ENCODE data around the gene DNAJC9.
"Not testable (repeated sequence)": the region's sequence is repeated elsewhere in the genome, so short reads cannot be mapped to it uniquely, and the experiment has no call there.

Gene DNAJC9, protein sequence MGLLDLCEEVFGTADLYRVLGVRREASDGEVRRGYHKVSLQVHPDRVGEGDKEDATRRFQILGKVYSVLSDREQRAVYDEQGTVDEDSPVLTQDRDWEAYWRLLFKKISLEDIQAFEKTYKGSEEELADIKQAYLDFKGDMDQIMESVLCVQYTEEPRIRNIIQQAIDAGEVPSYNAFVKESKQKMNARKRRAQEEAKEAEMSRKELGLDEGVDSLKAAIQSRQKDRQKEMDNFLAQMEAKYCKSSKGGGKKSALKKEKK

DNA sequence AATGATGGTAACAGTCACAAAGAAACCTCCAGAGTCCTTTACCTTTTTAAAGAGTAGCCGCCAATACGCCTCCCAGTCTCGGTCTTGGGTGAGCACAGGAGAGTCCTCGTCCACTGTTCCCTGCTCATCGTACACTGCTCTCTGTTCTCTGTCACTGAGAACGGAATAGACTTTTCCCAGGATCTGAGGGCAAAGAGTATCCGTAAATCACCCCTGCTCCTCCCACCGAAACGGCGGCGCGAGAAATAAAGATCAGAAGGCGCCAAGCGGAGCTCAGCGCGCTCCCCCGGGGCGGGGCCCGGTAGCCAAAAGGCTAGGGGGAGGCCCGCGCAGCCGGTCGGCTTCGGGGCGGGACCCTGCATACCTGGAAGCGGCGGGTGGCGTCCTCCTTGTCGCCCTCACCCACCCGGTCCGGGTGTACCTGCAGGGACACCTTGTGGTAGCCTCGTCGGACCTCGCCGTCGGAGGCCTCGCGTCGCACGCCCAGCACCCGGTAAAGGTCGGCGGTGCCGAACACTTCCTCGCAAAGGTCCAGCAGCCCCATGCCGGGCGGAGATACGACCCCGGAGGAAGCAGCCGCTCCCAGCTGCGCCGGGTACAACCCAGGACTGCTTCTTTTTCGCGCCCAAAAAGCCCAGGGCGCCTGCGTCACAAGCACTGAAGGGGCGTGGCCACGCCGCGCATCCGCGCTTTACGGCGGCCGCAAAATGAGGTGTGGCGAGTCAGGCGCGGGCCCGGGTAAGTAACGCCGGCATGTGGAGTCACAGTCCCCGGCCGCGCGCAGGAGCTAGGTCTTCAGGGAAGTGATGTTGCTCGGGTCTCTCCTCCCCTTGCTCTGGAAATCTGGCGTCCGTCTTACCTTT is at the start of gene DNAJC9:
Gene DNAJC9 (minus strand): TSS at position 610 of the 863 bp plus-strand sequence. CDS start 66 bp downstream, at position 544.
- peak; percentile 95 to 98 for DNase-seq

DNA sequence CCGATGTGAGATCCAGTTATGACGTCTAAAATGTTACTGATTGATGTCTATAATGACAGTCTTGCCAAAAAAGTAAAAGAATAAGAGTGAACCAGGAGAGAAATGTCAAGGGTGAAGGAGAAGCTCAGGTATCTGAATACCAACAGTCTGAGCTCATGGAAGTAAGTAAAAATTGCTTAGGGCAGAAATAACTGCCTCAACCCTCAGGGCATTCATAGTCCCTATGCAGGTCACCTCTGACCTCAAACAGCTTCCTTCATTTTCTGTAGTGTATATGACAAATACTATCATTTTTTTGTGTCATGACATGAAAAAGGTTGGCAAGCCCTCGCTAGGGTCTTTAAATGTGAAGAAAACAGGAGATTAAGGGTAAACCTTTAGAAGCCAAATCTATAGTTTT is 46.4 kb upstream of the DNAJC9 start:
- no peak for DNase-seq

DNA sequence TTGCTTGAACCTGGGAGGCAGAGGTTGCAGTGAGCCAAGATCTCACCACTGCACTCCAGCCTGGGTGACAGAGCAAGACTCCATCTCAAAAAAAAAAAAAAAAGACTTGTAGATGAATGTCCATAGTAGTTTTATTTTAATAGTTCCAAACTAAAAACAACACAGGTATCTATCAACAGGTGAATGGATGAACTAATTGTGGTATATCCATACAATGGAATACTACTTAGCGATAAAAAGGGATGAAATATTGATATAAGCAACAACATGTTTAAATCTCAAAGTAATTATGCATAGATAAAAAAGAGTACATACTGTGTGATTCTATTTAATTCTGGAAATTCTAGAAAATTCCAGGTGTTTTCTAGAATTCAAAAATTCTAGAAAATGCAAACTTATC is 42.9 kb upstream of the DNAJC9 start:
- DNase-seq = no peak

DNA sequence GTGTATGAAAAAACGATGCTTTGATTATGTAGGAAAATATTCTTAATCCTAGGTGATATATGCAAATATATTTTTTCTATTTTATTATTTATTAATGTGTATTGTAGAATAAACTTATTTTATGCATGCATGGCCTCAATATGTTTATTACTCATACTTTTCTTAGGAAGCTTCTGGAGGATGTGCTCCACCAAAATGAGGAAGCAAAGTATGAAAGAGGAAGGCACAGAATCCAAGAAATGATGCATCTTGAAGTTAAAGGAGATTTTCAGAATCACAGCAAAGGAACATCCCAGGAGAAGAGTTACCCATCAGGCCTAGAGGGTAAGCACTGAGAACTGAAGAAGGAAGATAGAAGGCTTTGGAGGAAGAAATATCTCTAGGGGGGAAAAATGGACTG is 40.4 kb upstream of the DNAJC9 start:
- DNase-seq = peak in 1 of 2 donors; percentile 1

DNA sequence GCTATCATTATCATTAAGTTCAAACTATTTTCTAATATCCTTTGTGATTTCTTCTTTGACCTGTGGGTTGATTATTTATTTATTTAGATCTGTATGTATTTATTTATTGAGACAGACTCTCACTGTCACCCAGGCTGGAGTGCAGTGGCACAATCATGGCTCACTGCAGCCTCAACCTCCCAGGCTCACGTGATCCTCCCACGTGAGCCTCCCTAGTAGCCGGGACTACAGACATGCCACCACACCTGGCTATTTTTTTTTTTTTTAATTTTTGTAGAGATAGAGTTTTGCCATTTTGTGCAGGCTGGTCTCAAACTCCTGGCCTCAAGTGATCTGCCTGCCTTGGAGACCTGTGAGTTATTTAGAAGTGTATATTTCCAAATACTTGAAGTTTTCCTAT is 34.0 kb upstream of the DNAJC9 start:
- no peak for DNase-seq

DNA sequence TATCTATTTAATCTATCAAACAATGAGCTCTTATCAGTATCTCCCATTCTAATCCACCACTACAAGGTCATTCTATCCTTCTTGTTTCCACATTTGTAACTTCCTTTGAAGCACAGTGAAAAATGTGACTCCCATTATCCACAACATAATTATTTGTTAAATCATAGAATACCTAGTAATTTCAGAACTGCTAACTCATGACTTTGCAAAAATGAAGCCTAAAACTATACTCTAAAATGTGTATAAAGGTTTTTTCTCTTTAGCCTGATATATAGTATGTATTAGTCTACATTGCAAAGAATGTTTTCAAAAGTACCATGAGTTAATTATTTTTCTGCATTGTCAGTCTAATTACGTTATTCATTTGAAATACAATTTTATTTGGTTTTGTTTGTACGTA is 17.4 kb upstream of the DNAJC9 start:
- DNase-seq = no peak

DNA sequence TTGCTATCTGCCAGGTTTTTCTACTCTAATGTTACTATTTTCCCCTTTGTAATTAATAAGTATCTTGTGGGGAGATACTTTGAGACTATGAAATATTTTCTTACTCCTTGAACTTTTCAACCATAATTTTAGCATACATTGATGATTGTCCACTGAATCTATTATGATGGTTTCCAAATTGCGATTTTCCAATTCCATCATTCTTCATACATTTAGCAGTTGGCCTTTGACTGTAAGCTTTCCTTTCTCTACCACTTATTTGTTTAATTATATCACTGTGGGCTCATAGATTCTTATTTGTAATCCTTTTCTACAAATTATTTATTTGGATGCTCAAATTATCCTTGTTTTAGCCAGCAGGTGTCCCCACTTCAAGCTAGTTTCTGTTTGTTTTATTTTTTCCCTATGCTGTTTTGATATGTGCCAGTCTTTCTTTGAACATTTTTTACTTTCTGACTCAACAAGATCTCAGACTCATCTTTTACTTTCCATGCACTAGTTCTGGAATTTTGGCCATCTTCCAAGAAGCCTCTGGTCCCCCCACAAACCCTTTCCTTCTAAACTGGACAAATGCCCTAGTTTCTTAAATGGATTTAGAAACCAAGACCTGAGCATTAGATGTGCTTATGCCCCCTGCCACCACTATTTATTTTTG is 16.8 kb upstream of the DNAJC9 start:
- peak in 1 of 2 donors; percentile 31 for DNase-seq

DNA sequence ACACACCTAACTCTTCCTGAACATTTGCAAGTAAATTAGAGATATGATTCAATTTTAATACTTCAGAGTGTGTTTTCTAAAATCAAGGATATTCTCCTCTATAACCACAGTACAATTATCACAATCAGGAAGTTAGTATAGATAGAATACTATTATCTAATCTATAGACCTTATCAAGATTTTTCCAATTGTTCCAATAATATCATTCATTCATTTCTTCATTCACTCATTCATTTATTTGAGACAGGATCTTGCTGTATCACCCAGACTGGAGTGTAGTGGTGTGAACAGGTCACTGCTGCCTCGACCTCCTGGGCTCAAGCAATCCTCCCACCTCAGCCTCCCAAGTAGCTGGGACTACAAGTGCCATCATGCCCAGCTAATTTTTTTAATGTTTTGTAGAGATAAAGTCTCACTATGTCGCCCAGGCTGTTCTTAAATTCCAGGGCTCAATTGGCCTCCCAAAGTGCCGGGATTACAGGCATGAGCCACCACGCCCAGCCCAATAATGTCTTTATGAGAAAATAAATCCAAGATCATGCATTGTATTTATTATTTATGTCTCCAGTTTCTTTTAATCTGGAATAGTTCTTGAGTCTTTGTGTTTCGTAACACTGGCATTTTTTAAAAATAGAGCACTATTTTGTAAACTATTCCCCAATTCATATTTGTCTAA is 16.0 kb upstream of the DNAJC9 start:
- no peak for DNase-seq

DNA sequence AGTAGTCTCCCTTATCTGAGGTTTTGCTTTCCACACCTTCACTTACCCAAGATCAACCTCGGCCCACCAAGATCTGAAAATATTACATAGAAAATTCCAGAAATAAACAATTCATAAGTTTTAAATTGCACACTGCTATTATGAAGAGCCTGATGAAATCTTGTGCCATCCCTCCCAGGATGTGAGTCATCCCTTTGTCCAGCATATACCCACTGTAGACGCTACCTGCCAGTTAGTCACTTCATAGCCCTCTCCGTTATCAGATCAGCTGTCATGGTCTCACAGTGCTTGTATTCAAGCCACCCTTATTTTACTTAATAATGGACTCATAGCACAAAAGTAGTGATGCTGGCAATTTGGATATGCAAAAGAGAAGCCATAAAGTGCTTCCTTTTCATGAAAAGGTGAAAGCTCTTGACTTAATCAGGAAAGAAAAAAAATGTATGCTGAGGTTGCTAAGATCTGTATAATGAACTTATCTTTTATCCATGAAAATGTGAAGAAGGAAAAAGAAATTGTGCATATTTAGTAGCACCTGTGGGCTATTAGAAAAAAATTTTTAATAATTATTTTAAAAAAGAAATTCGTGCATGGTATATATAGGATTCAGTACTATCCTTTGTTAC is 15.2 kb upstream of the DNAJC9 start:
- DNase-seq = no peak

DNA sequence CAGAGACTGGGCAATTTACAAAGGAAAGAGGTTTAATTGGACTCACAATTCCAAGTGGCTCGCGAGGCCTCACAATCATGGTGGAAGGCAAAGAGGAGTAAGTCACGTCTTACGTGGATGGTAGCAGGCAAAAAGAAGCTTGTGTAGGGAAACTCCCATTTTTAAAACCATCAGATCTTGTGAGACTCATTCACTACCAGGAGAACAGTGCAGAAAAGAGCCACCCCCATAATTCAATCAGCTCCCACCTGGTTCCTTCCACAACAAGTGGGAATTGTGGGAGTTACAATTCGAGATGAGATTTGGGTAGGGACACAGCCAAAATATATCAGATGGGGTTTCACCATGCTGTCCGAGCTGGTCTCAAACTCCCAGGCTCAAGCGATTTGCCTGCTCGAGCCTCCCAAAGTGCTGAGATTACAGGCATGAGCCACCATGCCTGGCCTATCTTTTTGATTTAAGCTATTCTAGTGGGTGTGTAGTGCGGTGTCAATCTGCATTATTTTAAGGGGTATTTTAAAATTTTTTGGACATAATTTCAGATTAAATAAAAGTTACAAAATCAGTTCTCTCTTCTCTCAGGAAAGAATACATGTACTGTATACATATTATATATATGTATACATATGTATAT is 14.4 kb upstream of the DNAJC9 start:
- DNase-seq = no peak

DNA sequence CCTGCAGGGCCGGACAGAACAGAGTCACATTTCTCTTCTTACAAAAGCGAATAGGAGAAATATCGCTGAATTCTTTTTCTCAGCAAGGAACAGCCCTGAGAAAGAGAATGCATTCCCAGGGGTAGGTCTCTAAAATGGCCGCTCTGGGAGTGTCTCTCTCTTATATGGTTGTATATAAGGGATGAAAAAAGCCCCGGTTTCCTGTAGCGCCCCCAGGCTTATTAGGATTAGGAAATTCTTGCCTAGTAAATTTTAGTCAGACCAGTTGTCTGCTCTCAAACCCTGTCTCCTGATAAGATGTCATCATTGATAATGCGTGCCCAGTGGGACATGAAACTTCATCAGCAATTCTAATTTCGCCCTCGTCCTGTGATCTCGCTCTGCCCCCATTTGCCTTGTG is 11.6 kb upstream of the DNAJC9 start:
- not testable (repeated sequence) for DNase-seq

DNA sequence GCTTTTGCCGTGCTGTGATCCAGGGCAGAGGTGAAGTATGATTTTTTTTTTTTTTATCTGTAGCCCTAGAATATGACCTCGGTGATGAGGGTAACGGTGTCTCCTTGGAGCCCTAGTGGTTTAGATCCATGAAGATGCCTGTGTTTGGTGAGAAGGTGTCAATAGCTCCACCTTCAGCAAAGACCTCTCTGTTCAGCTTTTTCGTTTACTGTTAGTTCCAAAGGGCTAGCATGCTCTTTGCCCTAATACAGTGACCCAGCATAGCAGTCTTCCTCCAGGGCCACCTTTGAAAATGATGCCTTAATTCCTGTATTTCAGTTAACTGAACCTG is 6.1 kb upstream of the DNAJC9 start:
- DNase-seq = peak in 1 of 2 donors; percentile 31

DNA sequence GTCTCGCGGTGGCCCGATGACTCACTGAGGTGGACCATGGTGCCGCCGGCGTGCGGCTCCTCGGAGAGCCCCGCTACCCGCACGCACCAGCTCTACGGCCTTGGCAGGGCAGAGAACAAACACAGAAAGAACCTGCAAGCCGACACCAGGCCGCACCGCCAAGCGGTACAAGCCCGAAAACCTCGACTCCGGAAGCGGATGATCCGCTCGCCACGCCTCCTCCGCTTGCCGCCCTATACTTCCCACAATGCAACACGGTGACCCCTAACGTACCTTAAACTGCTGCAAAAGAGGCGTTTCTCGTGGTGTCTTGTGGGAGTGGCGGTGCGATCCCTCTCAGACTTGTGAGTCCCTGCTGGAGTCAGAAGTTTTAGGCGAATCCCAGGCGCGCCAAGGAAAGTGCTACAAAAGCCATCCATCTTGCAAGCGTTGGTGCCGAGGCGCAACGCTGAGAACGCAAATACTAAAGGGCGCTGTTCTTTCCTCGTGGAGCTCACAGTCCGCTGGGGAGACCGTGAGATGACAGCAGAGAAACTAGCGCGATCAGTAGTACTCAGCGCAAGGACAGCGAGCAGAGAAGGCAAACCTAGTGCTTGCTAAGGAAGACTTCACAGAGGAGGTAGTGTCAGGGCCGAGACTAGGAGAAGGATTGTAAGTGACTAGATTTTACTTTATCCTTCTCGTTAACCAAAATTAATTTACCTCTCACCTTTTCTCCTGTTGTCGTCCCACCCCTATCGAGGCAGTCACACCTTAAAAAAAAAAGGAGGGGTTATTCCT is 5.6 kb upstream of the DNAJC9 start, which contains the start of gene MRPS16:
Gene MRPS16 (minus strand): TSS at position 200 of the 780 bp plus-strand sequence. CDS start 162 bp downstream, at position 38.
- peak; percentile 90 to 95 for DNase-seq

DNA sequence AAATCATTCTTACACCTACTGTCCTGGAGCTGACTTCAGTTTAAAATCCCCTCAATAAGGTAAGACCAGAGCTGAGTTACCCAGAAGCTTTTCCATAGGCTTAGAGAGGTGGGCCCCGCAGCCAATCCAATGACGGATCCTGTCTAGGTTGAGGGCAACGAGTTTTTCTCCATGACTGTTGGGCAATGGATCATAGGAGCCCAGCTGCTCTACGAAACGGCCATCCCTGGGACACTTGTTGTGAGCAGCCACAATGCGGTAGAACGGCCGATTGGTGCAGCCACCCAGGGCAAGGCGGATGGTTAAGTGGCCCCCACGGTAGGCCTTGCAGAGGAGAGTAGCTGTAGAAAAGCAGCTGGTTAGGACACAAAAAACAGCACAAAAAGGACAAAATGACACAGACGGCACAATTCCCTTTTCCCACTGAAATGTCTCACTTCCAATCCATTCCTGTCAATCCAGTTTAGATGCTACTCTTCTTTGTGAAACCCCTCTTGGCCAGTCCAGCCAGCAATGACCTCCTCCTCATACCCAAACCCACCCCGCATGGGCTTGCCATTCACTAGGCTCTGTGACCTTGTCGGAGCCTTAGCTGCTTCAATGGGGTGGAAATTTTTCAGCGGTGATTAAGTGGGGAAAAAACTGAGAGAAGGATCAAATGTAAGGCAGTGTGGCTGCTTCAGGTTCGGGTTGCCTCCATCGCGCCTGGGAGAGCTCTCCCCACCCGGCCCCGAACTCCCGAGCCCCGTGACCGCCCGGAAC is 4.8 kb upstream of the DNAJC9 start:
- DNase-seq = no peak

DNA sequence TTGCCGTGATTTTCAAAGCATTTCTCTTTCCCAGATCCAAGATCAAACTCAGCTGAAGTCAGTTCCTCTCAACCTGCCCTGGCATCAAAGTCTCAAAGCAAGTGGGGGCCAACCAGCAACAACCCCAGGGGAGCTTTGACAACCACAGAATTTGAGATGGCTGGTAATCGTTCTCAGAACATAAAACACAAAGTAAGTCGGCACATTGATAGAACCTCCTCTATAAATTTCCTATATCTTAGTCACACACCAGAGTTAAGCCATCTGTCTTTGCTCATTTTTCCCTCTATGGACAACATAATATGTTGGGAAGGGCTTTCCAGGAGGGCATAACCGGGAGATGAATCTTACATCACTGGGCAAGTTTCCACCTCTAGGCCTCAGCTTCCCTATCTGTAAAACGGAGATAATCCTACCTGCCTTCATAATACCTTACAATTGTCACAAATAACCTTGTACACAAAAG is 1.2 kb upstream of the DNAJC9 start:
- no peak for DNase-seq

DNA sequence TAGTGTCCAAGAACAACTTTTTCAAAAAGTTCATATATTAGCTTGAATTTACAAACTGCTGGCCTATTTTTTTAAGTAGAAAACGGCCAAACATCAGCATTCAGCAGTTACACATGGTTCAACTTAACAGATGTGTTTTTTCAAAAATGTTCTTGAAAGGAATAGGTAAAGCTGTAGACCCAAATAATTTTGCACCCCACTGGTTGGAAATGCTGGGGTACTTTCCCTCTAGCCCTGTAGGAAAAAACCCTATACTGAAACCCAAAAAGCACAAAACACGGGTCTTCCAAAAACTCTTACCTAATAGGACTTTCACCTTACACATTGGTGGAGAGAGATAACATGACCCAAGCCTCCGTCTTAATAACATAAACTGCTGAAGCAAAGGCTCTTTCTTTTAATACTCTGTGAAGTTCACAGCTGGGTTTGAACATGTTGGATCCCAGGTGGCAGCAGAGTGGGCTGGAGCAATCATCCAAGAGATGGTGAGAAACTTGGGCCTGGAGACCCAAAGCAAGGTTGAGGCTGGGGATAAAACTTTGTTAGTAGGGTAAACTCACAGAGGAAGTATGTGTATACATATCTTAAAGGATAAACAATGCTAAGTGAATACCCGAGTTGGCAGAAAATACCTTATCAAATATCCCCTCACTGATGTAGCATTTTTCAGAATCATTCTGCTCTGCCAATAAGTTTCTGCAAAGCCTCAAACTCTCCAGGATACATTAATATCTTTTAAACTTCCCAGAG is 629 bp upstream of the DNAJC9 start:
- DNase-seq = no peak

DNA sequence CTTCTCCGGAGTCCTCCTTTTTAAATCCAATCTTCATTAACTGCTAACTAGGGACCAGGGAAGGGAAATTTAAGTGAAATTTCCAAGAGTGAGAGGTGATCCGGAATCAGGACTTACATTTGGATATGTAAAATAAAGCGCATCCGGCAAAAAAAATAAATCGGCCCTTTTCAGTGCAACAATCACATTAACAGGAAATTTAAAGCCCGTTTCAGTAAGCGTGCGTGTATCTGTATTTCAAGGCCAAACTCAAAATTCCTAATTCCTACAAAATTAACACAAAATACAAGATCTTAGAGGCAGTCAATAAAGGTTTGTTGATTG is 771 bp downstream of the DNAJC9 start:
- peak in 1 of 2 donors; percentile 13 for DNase-seq

DNA sequence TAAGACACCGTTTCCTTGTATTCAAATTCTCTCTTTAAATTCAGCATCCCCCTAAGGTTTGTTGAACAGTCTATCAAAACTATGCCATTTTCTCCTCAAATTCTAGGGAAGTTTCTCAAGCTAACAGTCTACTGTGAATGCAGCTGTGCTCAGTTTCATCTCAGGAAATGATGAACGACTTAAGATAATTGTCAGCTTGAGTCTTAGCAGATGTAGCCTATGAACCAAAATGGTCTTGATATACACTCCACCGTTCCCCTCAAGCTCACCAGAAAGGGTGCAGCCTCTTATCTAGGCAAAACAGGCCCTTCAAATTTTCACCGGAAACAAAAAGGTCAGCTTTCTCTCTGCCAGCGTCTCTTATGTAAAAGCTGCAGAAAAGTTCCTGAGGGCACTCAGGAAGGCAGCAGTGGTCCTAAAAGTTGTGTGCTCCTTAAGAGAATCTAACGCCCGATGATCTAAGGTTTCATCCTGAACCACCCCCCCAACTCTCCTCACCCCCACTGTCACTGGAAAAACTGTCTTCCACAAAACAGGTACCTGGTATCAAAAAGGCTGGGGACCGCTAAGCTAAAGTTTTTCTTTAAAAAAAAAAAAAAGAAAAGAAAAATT is 2.1 kb downstream of the DNAJC9 start:
- no peak for DNase-seq

DNA sequence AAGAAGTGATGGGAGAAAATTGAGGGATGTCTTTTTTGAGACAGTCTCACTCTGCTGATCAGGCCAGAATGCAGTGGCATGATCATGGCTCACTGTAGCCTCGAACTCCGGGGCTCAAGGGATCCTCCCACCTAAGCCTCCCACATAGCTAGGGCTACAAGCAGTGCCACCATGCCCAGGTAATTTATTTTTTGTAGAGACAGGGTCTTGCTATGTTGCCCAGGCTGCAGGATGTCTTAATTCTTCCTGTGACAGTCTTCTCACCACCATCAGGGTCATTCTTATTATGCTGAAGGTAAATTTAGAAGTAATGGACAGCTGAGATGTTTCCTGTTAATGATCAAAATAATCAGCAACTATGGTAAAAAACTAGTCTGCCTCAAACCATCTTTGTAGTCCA is 7.1 kb downstream of the DNAJC9 start:
- DNase-seq = no peak
